GM19025 (cell line): ENCODE data around the gene GAGE1.
A peak's percentile ranks its signal among the peaks of the same experiment; 100 is the strongest.
"Not testable (repeated sequence)": the region's sequence is repeated elsewhere in the genome, so short reads cannot be mapped to it uniquely, and the experiment has no call there.

Experiments used
- ATAC-seq: cut with Tn5 transposase; IDR thresholded peaks from one replicate; pipeline ENCODE4 v1.9.1; 2021; ENCODE audit warnings: mild to moderate bottlenecking, low read depth, moderate library complexity; ENCODE audit not compliant: unreplicated experiment

Gene GAGE1, protein sequence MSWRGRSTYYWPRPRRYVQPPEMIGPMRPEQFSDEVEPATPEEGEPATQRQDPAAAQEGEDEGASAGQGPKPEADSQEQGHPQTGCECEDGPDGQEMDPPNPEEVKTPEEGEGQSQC

DNA sequence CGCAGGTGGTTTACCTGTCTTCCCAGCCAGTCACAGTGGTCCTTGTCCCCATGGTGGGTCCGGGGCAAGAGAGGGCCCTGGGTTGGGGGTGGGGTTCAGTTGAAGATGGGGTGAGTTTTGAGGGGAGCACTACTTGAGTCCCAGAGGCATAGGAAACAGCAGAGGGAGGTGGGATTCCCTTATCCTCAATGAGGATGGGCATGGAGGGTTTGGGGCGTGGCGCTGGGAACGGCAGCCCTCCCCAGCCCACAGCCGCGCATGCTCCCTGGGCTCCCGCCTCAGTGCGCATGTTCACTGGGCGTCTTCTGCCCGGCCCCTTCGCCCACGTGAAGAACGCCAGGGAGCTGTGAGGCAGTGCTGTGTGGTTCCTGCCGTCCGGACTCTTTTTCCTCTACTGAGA, at the start of gene GAGE1:
TSS of gene GAGE1 (plus strand) at position 301 of the 400 bp plus-strand sequence. CDS start 1,155 bp downstream, outside the sequence.
- not testable (repeated sequence) for ATAC-seq

- ATAC-seq: not testable (repeated sequence)
These were observed 47.8 kb upstream of the GAGE1 start, which contains the start of gene GAGE12E for GRCh38 chrX:49550989-49551388. TSS of gene GAGE12E (plus strand) at chrX:49551289. CDS start at chrX:49552444, 1,155 bp downstream.

GRCh38 chrX:49560542-49560941, 38.3 kb upstream of the GAGE1 start, which contains the start of gene GAGE12F:
TSS of gene GAGE12F (plus strand) at chrX:49560842. CDS start at chrX:49561997, 1,155 bp downstream.
- not testable (repeated sequence) for ATAC-seq

GRCh38 chrX:49568728-49569127, 30.1 kb upstream of the GAGE1 start:
- not testable (repeated sequence) for ATAC-seq

GRCh38 chrX:49569152-49569551, 29.7 kb upstream of the GAGE1 start:
- not testable (repeated sequence) for ATAC-seq

DNA sequence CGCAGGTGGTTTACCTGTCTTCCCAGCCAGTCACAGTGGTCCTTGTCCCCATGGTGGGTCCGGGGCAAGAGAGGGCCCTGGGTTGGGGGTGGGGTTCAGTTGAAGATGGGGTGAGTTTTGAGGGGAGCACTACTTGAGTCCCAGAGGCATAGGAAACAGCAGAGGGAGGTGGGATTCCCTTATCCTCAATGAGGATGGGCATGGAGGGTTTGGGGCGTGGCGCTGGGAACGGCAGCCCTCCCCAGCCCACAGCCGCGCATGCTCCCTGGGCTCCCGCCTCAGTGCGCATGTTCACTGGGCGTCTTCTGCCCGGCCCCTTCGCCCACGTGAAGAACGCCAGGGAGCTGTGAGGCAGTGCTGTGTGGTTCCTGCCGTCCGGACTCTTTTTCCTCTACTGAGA, 28.7 kb upstream of the GAGE1 start, which contains the start of gene GAGE12G:
TSS of gene GAGE12G (plus strand) at position 301 of the 400 bp plus-strand sequence. CDS start 1,155 bp downstream, outside the sequence.
- not testable (repeated sequence) for ATAC-seq

- ATAC-seq: not testable (repeated sequence)
These were observed 19.2 kb upstream of the GAGE1 start, which contains the start of gene GAGE12H for GRCh38 chrX:49579649-49580048. TSS of gene GAGE12H (plus strand) at chrX:49579949. CDS start at chrX:49581104, 1,155 bp downstream.

DNA sequence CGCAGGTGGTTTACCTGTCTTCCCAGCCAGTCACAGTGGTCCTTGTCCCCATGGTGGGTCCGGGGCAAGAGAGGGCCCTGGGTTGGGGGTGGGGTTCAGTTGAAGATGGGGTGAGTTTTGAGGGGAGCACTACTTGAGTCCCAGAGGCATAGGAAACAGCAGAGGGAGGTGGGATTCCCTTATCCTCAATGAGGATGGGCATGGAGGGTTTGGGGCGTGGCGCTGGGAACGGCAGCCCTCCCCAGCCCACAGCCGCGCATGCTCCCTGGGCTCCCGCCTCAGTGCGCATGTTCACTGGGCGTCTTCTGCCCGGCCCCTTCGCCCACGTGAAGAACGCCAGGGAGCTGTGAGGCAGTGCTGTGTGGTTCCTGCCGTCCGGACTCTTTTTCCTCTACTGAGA, 9.6 kb upstream of the GAGE1 start, which contains the start of gene GAGE2A:
TSS of gene GAGE2A (plus strand) at position 301 of the 400 bp plus-strand sequence. CDS start 1,155 bp downstream, outside the sequence.
- not testable (repeated sequence) for ATAC-seq

- ATAC-seq: not testable (repeated sequence)
These were observed 8.9 kb upstream of the GAGE1 start for GRCh38 chrX:49589769-49590478.

GRCh38 chrX:49590488-49590887, 8.3 kb upstream of the GAGE1 start:
- ATAC-seq: not testable (repeated sequence)

DNA sequence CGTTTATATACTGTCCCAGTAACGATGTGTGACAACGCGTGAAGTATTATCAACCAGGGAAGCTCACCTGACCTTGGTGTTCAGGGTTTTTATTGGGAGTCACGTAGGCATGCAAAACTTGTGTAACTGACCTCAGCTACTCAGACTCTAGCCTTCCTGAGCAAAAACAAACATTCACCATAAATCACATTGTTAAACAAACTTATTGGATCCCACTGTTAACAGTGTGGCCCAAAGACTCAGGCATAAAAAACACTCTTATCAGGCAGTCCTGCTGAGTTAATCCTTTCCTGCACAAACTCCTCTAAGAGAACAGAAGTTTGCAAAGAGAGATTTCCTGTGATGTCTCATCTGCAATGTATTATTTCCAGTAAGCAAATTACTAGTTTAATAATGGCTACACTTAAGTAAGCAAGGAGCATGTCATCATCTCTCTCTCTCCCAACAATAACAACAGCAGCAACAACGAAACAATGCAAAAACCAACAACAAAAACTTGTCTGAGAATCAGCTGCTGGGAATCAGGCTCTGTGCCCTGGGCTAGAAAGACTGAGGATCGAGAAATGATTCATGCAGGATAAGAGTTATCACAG, 12.0 kb downstream of the GAGE1 start:
- no peak for ATAC-seq

GRCh38 chrX:49618574-49618973, 19.8 kb downstream of the GAGE1 start:
- ATAC-seq: no peak

GRCh38 chrX:49627086-49627777, 28.4 kb downstream of the GAGE1 start:
- ATAC-seq: no peak

DNA sequence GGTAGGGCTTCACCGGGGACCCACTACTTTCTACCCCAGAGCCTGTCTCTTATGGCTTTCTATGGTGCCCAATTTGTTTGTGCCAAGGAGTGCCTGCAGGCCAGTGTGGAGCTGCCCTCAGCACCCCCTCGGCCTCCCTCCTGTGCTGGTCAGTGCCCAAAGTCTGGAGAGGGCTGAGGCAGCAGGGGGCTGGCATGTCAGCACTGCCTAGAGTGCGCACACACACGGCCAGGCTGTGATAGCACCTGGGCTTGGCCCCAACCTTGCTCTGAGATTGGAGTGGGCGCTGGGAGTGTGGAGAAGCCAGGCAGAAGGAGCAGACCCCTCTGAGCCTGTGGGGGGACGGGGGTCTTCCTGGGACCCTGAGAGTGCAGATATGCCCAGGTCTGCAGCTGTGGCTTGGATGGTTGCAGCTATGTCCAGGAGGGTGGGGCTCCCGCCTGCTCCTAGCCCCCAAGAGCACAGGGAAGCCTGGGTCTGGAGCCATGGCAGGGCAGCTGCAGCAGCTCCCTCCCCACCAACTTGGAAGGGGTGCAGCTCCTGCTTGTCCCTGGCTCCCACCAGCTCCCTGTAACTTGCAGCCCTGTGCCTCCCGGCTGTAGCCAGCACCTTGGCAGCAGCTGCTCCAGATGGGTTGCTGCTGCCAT, 46.3 kb downstream of the GAGE1 start:
- ATAC-seq: no peak

- peak; percentile 55 for ATAC-seq
These were observed 57.7 kb downstream of the GAGE1 start for GRCh38 chrX:49656533-49656932.
